ENCODE results near the gene UPF3B.

Gene UPF3B

DNA sequence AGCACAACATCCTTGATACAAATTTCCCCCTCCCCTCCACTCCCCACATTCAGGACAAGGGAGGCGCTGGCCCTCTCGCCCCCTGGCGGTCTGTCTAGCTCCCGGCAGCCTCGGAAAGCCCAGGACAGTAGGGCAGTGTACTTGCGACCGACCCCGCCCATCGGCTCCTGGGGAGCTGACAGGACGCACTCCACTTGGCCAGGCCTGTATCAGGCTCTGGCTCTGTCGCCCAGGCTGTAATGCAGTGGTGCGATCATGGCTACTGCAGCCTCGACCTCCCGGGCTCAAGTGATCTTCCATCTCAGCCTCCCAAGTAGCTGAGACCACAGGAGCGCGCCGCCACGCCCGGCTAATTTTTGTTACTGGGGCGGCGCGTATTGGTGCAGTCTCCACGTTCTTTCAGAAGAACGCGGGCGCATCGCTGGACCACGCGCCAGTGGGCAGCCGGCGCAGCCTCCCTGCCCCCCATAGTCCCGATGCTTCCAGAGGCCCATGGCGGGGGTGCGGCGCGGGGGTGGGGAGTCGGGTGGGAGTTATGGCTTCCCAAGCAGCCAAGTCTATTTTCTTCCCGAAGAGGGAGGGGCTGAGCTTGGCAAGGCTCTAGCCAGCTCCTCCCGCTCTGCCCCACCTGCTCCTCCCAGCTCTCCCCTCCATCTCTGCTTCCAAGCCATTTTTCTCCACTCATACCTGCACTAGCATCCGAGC is 35.1 kb upstream of the UPF3B start:
- TF ChIP-seq, protein P1, sequence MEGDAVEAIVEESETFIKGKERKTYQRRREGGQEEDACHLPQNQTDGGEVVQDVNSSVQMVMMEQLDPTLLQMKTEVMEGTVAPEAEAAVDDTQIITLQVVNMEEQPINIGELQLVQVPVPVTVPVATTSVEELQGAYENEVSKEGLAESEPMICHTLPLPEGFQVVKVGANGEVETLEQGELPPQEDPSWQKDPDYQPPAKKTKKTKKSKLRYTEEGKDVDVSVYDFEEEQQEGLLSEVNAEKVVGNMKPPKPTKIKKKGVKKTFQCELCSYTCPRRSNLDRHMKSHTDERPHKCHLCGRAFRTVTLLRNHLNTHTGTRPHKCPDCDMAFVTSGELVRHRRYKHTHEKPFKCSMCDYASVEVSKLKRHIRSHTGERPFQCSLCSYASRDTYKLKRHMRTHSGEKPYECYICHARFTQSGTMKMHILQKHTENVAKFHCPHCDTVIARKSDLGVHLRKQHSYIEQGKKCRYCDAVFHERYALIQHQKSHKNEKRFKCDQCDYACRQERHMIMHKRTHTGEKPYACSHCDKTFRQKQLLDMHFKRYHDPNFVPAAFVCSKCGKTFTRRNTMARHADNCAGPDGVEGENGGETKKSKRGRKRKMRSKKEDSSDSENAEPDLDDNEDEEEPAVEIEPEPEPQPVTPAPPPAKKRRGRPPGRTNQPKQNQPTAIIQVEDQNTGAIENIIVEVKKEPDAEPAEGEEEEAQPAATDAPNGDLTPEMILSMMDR (conservative IDR thresholded peaks at IDR 0.05; ENCODE audit: control insufficient read depth, insufficient read depth, low read depth, low read length): peak; percentile 58
- DNase-seq (ENCODE audit: low read depth): peak; percentile 52
- peak overlapping the region; percentile 40 for H3K4me3 ChIP-seq (ENCODE audit: control insufficient read depth, low read depth, low read length)

- TF ChIP-seq, protein P1 (conservative IDR thresholded peaks at IDR 0.05; ENCODE audit: control insufficient read depth, insufficient read depth, low read depth, low read length): no peak
- H3K4me3 ChIP-seq (ENCODE audit: control insufficient read depth, low read depth, low read length): no peak overlapping the region
- peak; percentile 61 for DNase-seq (ENCODE audit: low read depth)
Measured at GRCh38 chrX:119885554-119886428, 33.0 kb upstream of the UPF3B start.

DNA sequence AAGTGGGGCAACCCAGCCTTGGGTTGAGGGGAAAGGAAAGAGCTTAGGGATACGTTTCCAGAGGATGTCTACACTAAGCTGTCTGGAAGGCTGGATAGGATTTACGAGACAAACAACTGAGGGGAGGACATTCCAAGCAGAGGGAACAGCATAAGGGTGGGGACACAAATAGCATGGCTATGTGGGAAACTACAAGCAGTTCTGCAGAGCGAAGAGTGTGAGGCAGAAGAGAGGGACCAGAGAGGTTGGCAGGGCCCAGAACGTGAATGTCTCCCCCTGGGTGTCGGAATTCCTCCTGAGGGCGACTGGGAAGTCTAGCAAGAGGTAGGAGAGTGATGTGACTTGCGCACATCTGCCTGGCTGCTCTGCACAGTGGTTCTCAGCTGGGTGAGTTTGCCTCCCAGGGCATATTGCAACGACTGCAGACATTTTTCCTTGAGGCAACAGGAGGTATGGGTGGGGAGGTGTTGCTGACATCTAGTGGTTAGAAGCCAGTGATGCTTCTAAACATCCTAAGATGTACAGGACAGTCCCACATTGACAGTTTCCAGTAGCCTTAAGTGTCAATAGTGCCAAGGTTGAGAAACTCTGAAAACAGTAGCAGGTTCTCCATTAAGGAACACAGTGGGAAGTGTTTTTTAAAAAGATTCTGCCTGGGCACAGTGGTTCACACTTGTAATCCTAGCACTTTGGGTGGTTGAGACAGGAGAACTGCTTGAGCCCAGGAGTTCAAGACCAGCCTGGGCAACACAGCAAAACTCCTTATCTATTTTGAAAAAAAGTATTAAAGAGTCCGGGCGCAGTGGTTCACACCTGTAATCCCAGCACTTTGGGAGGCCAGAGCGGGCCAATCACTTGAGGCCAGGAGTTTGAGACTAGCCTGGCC is 28.0 kb upstream of the UPF3B start:
- TF ChIP-seq, protein P1 (conservative IDR thresholded peaks at IDR 0.05; ENCODE audit: control insufficient read depth, insufficient read depth, low read depth, low read length): peak; percentile 76
- peak; percentile 67 for DNase-seq (ENCODE audit: low read depth)
- no peak overlapping the region for H3K4me3 ChIP-seq (ENCODE audit: control insufficient read depth, low read depth, low read length)

DNA sequence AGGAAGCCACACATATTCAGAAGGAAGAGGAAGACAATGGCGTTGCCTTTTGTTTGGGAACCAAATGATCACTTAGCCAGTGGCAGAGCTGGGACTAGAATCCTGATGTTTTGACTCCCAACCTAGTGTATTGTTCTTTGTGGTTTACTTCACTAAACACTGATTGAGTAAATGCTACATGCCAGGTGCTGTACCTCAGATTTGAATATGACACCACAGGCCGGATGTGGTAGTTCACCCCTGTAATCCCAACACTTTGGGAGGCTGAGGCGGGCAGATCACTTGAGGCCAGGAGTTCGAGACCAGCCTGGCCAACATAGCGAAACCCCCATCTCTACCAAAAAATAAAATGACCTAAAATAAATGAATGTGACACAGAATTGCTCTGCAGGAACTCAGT is 27.3 kb upstream of the UPF3B start:
- TF ChIP-seq, protein P1 (conservative IDR thresholded peaks at IDR 0.05; ENCODE audit: control insufficient read depth, insufficient read depth, low read depth, low read length): no peak
- no peak overlapping the region for H3K4me3 ChIP-seq (ENCODE audit: control insufficient read depth, low read depth, low read length)
- DNase-seq (ENCODE audit: low read depth): no peak

- H3K4me3 ChIP-seq (ENCODE audit: control insufficient read depth, low read depth, low read length): no peak overlapping the region
- no peak for DNase-seq (ENCODE audit: low read depth)
- TF ChIP-seq, protein P1 (conservative IDR thresholded peaks at IDR 0.05; ENCODE audit: control insufficient read depth, insufficient read depth, low read depth, low read length): no peak
Measured at GRCh38 chrX:119878740-119879139, 26.0 kb upstream of the UPF3B start.
